ENCODE results near the gene TMEM126B. TPM values are rescaled to one million over a fixed set of nuclear protein-coding genes. Genes with fewer than 3 reads are reported as not detected.

TMEM126B gene
- total and polyA plus RNA-seq, 10 of the 15 experiments (the other 5 are each of a cell fraction or from before 2014, with no cell fraction given) = 36.9 to 117 (median 70.3) TPM

DNA sequence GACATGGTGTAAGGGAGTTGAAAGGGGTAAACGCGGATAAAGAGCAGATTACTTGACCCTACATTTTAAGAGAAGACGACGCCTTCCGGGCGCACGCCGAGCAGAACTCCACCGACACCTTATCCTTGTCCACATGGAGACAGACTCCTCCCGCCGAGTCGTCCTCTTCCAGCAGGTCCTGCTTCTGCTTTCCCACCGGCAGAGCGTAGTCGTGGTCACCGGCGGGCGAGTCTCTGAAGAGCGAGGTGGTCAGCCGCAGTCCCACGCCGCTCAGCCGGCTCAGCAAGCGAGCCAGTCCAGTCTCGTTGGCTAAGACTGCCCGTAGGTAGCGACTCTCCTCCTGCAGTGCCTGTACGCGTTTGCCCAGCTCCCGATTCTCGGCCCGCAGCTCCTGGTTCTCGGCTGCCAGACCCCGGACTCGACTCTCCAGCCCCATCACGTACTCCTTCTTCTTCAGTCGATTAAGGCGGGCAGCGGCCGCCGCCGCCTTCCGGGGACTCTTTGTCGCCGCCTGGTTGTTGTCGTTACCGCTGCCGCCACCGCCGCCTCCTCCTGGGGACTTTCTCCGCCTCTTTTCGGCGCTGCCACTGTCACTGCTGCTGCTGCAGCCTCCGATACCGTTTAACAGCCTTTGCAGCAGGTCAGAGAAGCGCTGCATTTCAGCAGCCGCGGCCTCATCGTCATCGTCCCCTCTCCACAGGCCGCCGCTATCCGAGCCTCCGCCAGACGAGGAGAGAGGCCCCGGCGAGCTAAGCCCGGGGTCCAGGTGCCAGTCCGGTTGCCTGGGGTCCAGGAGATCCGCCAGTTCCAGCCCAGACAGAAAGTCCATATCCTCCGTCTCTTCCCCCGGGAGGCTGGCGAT is 35.6 kb downstream of the TMEM126B start (continued):
- TF ChIP-seq RAD51 (IDR thresholded peaks at IDR 0.05) (no peak), FOXK2 (IDR thresholded peaks at IDR 0.05) (no peak), ASH2L (IDR thresholded peaks at IDR 0.05; ENCODE audit: borderline replicate concordance, low read depth) (0 out of 2 replicates have a peak, but pooled peaks have one; percentile 27), RFX5 (IDR thresholded peaks at IDR 0.05; ENCODE audit: low read depth, low read length) (no peak), HDAC6 (IDR thresholded peaks at IDR 0.05; ENCODE audit: unreplicated experiment) (no peak), SMC3 (IDR thresholded peaks at IDR 0.05; ENCODE audit: borderline replicate concordance, low read length) (peak; percentile 25; the same call in 1 of the 2 replicates), RCOR1 (conservative IDR thresholded peaks at IDR 0.05; ENCODE audit: low read depth, low read length) (0 out of 2 replicates have a peak, but pooled peaks have one; percentile 19), ZNF24 (IDR thresholded peaks at IDR 0.05) (no peak), TBL1XR1 (IDR thresholded peaks at IDR 0.05; ENCODE audit: low read depth, low read length) (0 out of 2 replicates have a peak, but pooled peaks have one; percentile 31), TCF3 (IDR thresholded peaks at IDR 0.05; ENCODE audit: borderline replicate concordance, insufficient read depth, low read depth, low read length) (no peak), SIN3A (IDR thresholded peaks at IDR 0.05; ENCODE audit: low read depth, low read length) (peak; percentile 47), EGR1 (IDR thresholded peaks at IDR 0.05; ENCODE audit: borderline replicate concordance in 1 of 2, low read depth in 2 of 2, low read length in 2 of 2) (peak in 1 of 2 experiments; percentile 18; a peak in 1 of 3 replicates), NBN (IDR thresholded peaks at IDR 0.05) (peak; percentile 22; the same call in 1 of the 2 replicates), ATF7 (IDR thresholded peaks at IDR 0.05; ENCODE audit: low read depth) (0 out of 2 replicates have a peak, but pooled peaks have one; percentile 8), FOS (IDR thresholded peaks at IDR 0.05; ENCODE audit: borderline replicate concordance, extremely low read depth, insufficient read length) (no peak), NKRF (conservative IDR thresholded peaks at IDR 0.05) (peak; percentile 14; the same call in 1 of the 2 replicates), DPF2 (IDR thresholded peaks at IDR 0.05) (no peak)
- TF ChIP-seq, protein P1, sequence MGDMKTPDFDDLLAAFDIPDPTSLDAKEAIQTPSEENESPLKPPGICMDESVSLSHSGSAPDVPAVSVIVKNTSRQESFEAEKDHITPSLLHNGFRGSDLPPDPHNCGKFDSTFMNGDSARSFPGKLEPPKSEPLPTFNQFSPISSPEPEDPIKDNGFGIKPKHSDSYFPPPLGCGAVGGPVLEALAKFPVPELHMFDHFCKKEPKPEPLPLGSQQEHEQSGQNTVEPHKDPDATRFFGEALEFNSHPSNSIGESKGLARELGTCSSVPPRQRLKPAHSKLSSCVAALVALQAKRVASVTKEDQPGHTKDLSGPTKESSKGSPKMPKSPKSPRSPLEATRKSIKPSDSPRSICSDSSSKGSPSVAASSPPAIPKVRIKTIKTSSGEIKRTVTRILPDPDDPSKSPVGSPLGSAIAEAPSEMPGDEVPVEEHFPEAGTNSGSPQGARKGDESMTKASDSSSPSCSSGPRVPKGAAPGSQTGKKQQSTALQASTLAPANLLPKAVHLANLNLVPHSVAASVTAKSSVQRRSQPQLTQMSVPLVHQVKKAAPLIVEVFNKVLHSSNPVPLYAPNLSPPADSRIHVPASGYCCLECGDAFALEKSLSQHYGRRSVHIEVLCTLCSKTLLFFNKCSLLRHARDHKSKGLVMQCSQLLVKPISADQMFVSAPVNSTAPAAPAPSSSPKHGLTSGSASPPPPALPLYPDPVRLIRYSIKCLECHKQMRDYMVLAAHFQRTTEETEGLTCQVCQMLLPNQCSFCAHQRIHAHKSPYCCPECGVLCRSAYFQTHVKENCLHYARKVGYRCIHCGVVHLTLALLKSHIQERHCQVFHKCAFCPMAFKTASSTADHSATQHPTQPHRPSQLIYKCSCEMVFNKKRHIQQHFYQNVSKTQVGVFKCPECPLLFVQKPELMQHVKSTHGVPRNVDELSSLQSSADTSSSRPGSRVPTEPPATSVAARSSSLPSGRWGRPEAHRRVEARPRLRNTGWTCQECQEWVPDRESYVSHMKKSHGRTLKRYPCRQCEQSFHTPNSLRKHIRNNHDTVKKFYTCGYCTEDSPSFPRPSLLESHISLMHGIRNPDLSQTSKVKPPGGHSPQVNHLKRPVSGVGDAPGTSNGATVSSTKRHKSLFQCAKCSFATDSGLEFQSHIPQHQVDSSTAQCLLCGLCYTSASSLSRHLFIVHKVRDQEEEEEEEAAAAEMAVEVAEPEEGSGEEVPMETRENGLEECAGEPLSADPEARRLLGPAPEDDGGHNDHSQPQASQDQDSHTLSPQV (IDR thresholded peaks at IDR 0.05) = no peak
- TF ChIP-seq, protein P2, sequence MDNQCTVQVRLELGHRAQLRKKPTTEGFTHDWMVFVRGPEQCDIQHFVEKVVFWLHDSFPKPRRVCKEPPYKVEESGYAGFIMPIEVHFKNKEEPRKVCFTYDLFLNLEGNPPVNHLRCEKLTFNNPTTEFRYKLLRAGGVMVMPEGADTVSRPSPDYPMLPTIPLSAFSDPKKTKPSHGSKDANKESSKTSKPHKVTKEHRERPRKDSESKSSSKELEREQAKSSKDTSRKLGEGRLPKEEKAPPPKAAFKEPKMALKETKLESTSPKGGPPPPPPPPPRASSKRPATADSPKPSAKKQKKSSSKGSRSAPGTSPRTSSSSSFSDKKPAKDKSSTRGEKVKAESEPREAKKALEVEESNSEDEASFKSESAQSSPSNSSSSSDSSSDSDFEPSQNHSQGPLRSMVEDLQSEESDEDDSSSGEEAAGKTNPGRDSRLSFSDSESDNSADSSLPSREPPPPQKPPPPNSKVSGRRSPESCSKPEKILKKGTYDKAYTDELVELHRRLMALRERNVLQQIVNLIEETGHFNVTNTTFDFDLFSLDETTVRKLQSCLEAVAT (IDR thresholded peaks at IDR 0.05) = peak; percentile 75
- TF ChIP-seq, protein P3, sequence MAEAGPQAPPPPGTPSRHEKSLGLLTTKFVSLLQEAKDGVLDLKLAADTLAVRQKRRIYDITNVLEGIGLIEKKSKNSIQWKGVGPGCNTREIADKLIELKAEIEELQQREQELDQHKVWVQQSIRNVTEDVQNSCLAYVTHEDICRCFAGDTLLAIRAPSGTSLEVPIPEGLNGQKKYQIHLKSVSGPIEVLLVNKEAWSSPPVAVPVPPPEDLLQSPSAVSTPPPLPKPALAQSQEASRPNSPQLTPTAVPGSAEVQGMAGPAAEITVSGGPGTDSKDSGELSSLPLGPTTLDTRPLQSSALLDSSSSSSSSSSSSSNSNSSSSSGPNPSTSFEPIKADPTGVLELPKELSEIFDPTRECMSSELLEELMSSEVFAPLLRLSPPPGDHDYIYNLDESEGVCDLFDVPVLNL (IDR thresholded peaks at IDR 0.05; ENCODE audit: low read depth, low read length) = 0 out of 2 replicates have a peak, but pooled peaks have one; percentile 26

Data from GM12878 (cell line).